WTC11 (cell line): ENCODE measurements around the gene ZC3H7B. TPM values are rescaled to one million over a fixed set of nuclear protein-coding genes. Genes with fewer than 3 reads are reported as not detected.

Source experiments
- ATAC-seq: fragments of 200-7000 bp; cut with Tn5 transposase; 2 replicates; pipeline ENCODE4 v1.10.0; 2021; ENCODE audit warnings: mild to moderate bottlenecking, moderate library complexity
- CTCF ChIA-PET: fragments of 300-600 bp; sonication (Branson Sonifier 250); formaldehyde crosslinking; loops from one replicate; lab custom pipeline; 2021; ENCODE audit warnings: antibody characterized with exemption; lab: Charles Lee
- POLR2A ChIA-PET: fragments of 350-600 bp; sonication (Branson Sonifier 250); formaldehyde crosslinking; loops from one replicate; lab custom pipeline; 2021; ENCODE audit warnings: antibody characterized with exemption; lab: Charles Lee
- DNase-seq: peaks from one replicate; pipeline ENCODE4 v3.0.0; 2021; ENCODE audit warnings: low spot score
- H3K27ac Mint-ChIP-seq: 2 replicates; pipeline ENCODE4 v1.8.0; 2021; ENCODE audit warnings: mixed read lengths
- H3K27me3 Mint-ChIP-seq: 2 replicates; pipeline ENCODE4 v1.8.0; 2021; ENCODE audit warnings: low read depth, mild to moderate bottlenecking, moderate library complexity, mixed read lengths
- H3K36me3 Mint-ChIP-seq: 2 replicates; pipeline ENCODE4 v1.8.0; 2021; ENCODE audit warnings: mixed read lengths
- H3K4me1 Mint-ChIP-seq: 2 replicates; pipeline ENCODE4 v1.8.0; 2022; ENCODE audit warnings: mixed read lengths
- H3K4me3 Mint-ChIP-seq: 2 replicates; pipeline ENCODE4 v1.8.0; 2021; ENCODE audit warnings: mild to moderate bottlenecking, moderate library complexity, mixed read lengths
- H3K9me3 Mint-ChIP-seq: 2 replicates; pipeline ENCODE4 v1.8.0; 2021; ENCODE audit warnings: mixed read lengths
- AR ChIP-seq: fragments of 250-450 bp; sonication (Bioruptor Pico); IDR thresholded peaks from 2 replicates; pipeline ENCODE4 v1.9.0; 2021; ENCODE audit warnings: mild to moderate bottlenecking
- ARID4B ChIP-seq: sonication (generic); formaldehyde crosslinking; IDR thresholded peaks from 2 replicates; pipeline ENCODE4 v1.8.0; 2023; ENCODE audit warnings: missing genetic modification reagents, mild to moderate bottlenecking, borderline replicate concordance
- ATF3 ChIP-seq: sonication (generic); formaldehyde crosslinking; conservative IDR thresholded peaks from 2 replicates; pipeline ENCODE4 v1.8.1; 2022; ENCODE audit warnings: mild to moderate bottlenecking, missing genetic modification reagents
- ATF6 ChIP-seq: sonication (generic); formaldehyde crosslinking; IDR thresholded peaks from 2 replicates; pipeline ENCODE4 v1.8.1; 2023; ENCODE audit warnings: mild to moderate bottlenecking, missing genetic modification reagents
- CREB1 ChIP-seq: sonication (generic); formaldehyde crosslinking; IDR thresholded peaks from 2 replicates; pipeline ENCODE4 v1.8.0; 2023; ENCODE audit warnings: mild to moderate bottlenecking, missing genetic modification reagents
- FOXP4 ChIP-seq: sonication (generic); formaldehyde crosslinking; IDR thresholded peaks from 2 replicates; pipeline ENCODE4 v1.8.0; 2022; ENCODE audit warnings: mild to moderate bottlenecking, missing genetic modification reagents
- GRHL2 ChIP-seq: fragments of 250-450 bp; sonication (Bioruptor Pico); IDR thresholded peaks from 2 replicates; pipeline ENCODE4 v1.8.0; 2022; ENCODE audit warnings: mild to moderate bottlenecking, moderate library complexity; ENCODE audit not compliant: insufficient replicate concordance, severe bottlenecking
- IRF2 ChIP-seq: sonication (generic); formaldehyde crosslinking; IDR thresholded peaks from 2 replicates; pipeline ENCODE4 v1.8.0; 2022; ENCODE audit warnings: low read depth, missing genetic modification reagents, borderline replicate concordance
- OVOL2 ChIP-seq: fragments of 250-450 bp; sonication (Bioruptor Pico); IDR thresholded peaks from 2 replicates; pipeline ENCODE4 v1.9.0; 2021; ENCODE audit warnings: mild to moderate bottlenecking, borderline replicate concordance
- RORB ChIP-seq: fragments of 250-450 bp; sonication (Bioruptor Pico); IDR thresholded peaks from 2 replicates; pipeline ENCODE4 v1.9.0; 2021; ENCODE audit warnings: mild to moderate bottlenecking
- SMAD4 ChIP-seq: sonication (generic); formaldehyde crosslinking; IDR thresholded peaks from 2 replicates; pipeline ENCODE4 v1.8.0; 2022; ENCODE audit warnings: mild to moderate bottlenecking, missing genetic modification reagents
- TEAD4 ChIP-seq: sonication (generic); formaldehyde crosslinking; IDR thresholded peaks from 2 replicates; pipeline ENCODE4 v1.8.0; 2022; ENCODE audit warnings: mild to moderate bottlenecking, missing genetic modification reagents
- ZMAT4 ChIP-seq: fragments of 250-450 bp; sonication (Bioruptor Pico); IDR thresholded peaks from 2 replicates; pipeline ENCODE4 v1.9.0; 2021; ENCODE audit warnings: mild to moderate bottlenecking
- ZNF263 ChIP-seq: sonication (generic); formaldehyde crosslinking; IDR thresholded peaks from 2 replicates; pipeline ENCODE4 v1.8.1; 2022; ENCODE audit warnings: low read depth, mild to moderate bottlenecking, moderate library complexity, missing genetic modification reagents
- ZNF281 ChIP-seq: sonication (generic); formaldehyde crosslinking; IDR thresholded peaks from 2 replicates; pipeline ENCODE4 v1.8.0; 2023; ENCODE audit warnings: mild to moderate bottlenecking, missing genetic modification reagents
- total RNA-seq: library from RNA; stranded (reverse); gene quantifications from 3 replicates; pipeline ENCODE4 v1.2.3, GENCODE V29; 2021

ZC3H7B gene
- total RNA-seq, 1 experiment from 2014 or later, result 64.7 TPM

- Mint-ChIP-seq H3K27me3 (no peaks in the 10 kb centered on the region), H3K4me1 (peaks cover 2% of the 10 kb centered on the region; the same call in 1 of the 2 replicates), H3K9me3 (no peaks in the 10 kb centered on the region), H3K27ac (no peak overlapping the region), H3K4me3 (no peak overlapping the region), H3K36me3 (no peaks in the 10 kb centered on the region)
- CTCF ChIA-PET, result interaction anchor here (0.8 to 4.6 kb wide), 2 partner anchors 59 to 112 kb away, joined by 3 to 110 read pairs; no protein-coding TSS in a partner anchor
- no peak for ATAC-seq
- no peak for TF ChIP-seq SMAD4
- TF ChIP-seq OVOL2 (CRISPR knock-in tag), result no peak
- TF ChIP-seq CREB1, result no peak
- no peak for TF ChIP-seq ATF3 (CRISPR knock-in tag)
- TF ChIP-seq AR (CRISPR knock-in tag), result no peak
- TF ChIP-seq ATF6, result no peak
- no peak for TF ChIP-seq ZNF263 (CRISPR knock-in tag)
- no peak for TF ChIP-seq RORB (CRISPR knock-in tag)
- TF ChIP-seq GRHL2, result no peak
- no peak for TF ChIP-seq IRF2 (CRISPR knock-in tag)
- TF ChIP-seq ZNF281 (CRISPR knock-in tag), result no peak
- TF ChIP-seq ZMAT4 (CRISPR knock-in tag), result no peak
- no peak for TF ChIP-seq TEAD4
- TF ChIP-seq FOXP4 (CRISPR knock-in tag), result no peak
- TF ChIP-seq ARID4B, result no peak
- POLR2A ChIA-PET, result no interaction called here
- DNase-seq, result no peak
Measured at GRCh38 chr22:41405588-41405987, 104.3 kb downstream of the ZC3H7B start.
